CD4-positive, alpha-beta T cell (primary cell): Measurements from ENCODE around the gene MTHFD1L. TPM values are rescaled to one million over a fixed set of nuclear protein-coding genes. Genes with fewer than 3 reads are reported as not detected.

ENCODE experiments used
- ATAC-seq: fragments of 200-7000 bp; cut with Tn5 transposase; one replicate; pipeline ENCODE4 v1.10.0; 2022; ENCODE audit warnings: mild to moderate bottlenecking; ENCODE audit not compliant: poor library complexity
- CTCF ChIA-PET: fragments of 350-600 bp; sonication (Branson Sonifier 250); formaldehyde crosslinking; loops from one replicate; lab custom pipeline; 2021; ENCODE audit warnings: antibody characterized with exemption, inconsistent platforms; lab: Charles Lee
- POLR2A ChIA-PET: fragments of 350-600 bp; sonication (Branson Sonifier 250); formaldehyde crosslinking; loops from one replicate; lab custom pipeline; 2021; ENCODE audit warnings: antibody characterized with exemption, inconsistent platforms; lab: Charles Lee
- DNase-seq, 14 experiments: peaks; one replicate each; pipeline ENCODE4 v3.0.0-alpha.2; 2013 to 2020; ENCODE audit warnings: mixed read lengths in 2 of 14
- H3K27ac ChIP-seq, 2 donors: one replicate each; pipeline versions ENCODE4 v1.5.1 to v1.7.0; 2013; ENCODE audit warnings: low read length in 2 of 2, low read depth in 1 of 2, mild to moderate bottlenecking in 1 of 2
- H3K27me3 ChIP-seq, 2 experiments: 1 replicate in 1 of 2; 2 replicates in 1 of 2; pipeline versions ENCODE4 v1.6.1 to v1.7.0; 2013; ENCODE audit warnings: low read length in 2 of 2, control low read depth in 1 of 2, mild to moderate bottlenecking in 1 of 2, moderate library complexity in 1 of 2; ENCODE audit not compliant: insufficient read depth in 2 of 2, control insufficient read depth in 1 of 2
- H3K36me3 ChIP-seq: one replicate; pipeline ENCODE4 v1.6.1; 2013; ENCODE audit warnings: low read length, control low read depth; ENCODE audit not compliant: insufficient read depth
- H3K4me1 ChIP-seq: one replicate; pipeline ENCODE4 v1.6.1; 2013; ENCODE audit warnings: low read length, control low read depth; ENCODE audit not compliant: insufficient read depth
- H3K4me3 ChIP-seq: one replicate; pipeline ENCODE4 v1.5.1; 2013; ENCODE audit warnings: mild to moderate bottlenecking, low read length, moderate library complexity
- H3K9me3 ChIP-seq, 2 experiments: 1 replicate in 1 of 2; 2 replicates in 1 of 2; pipeline versions ENCODE4 v1.6.1 to v1.7.0; 2013; ENCODE audit warnings: low read length in 2 of 2, mild to moderate bottlenecking in 2 of 2, control low read depth in 1 of 2, moderate library complexity in 1 of 2; ENCODE audit not compliant: control insufficient read depth in 1 of 2, insufficient read depth in 1 of 2
- H3K27ac Mint-ChIP-seq: one replicate; pipeline ENCODE4 v1.8.0; 2020; ENCODE audit warnings: mixed read lengths
- H3K27me3 Mint-ChIP-seq: one replicate; pipeline ENCODE4 v1.8.0; 2021; ENCODE audit warnings: mixed read lengths
- H3K36me3 Mint-ChIP-seq: one replicate; pipeline ENCODE4 v1.8.0; 2021; ENCODE audit warnings: low read depth, mixed read lengths
- H3K4me1 Mint-ChIP-seq: one replicate; pipeline ENCODE4 v1.8.0; 2021; ENCODE audit warnings: low read depth, mixed read lengths
- H3K4me3 Mint-ChIP-seq: one replicate; pipeline ENCODE4 v1.8.0; 2020; ENCODE audit warnings: mild to moderate bottlenecking, mixed read lengths
- H3K9me3 Mint-ChIP-seq: one replicate; pipeline ENCODE4 v1.8.0; 2020; ENCODE audit warnings: mixed read lengths
- CTCF ChIP-seq: fragments of 200-600 bp; IDR thresholded peaks from one replicate; pipeline ENCODE4 v1.8.0; 2022; ENCODE audit warnings: antibody characterized with exemption, mild to moderate bottlenecking
- intact Hi-C, 2 experiments: fragments of 100-400 bp; cut with DNase I in 1 of 2; cut with micrococcal nuclease in 1 of 2; formaldehyde crosslinking; loops; one replicate each; pipeline versions ENCODE4 v1.15.1 to v1.9.0; 2023 to 2025; cut with DNase I, micrococcal nuclease
- total RNA-seq, 174 experiments: library from RNA in 2 of 174; stranded (reverse) in 2 of 174; gene quantifications; one replicate each; pipeline ENCODE4 v1.2.3 and lab custom pipeline; 2021 to 2026

The MTHFD1L gene
- total RNA-seq, 2 experiments from 2014 or later: 8.8 to 9.7 TPM

- H3K27me3 Mint-ChIP-seq: no peaks in the 10 kb centered on the region
- POLR2A ChIA-PET: no interaction called here
- Histone ChIP-seq H3K9me3 (no peaks in the 10 kb centered on the region), H3K27me3 (no peaks in the 10 kb centered on the region), H3K4me3 (no peak overlapping the region), H3K36me3 (peaks cover 2% of the 10 kb centered on the region), H3K27ac (no peak overlapping the region), H3K4me1 (no peaks in the 10 kb centered on the region)
- peaks cover 38% of the 10 kb centered on the region for H3K36me3 Mint-ChIP-seq
- ATAC-seq: no peak
- no peak overlapping the region for H3K4me3 Mint-ChIP-seq
- DNase-seq: no peak
- peaks cover 2% of the 10 kb centered on the region for H3K9me3 Mint-ChIP-seq
- TF ChIP-seq CTCF: no peak
- CTCF ChIA-PET: no interaction called here
- H3K4me1 Mint-ChIP-seq: no peaks in the 10 kb centered on the region
- intact Hi-C loops: no loop called here
- no peak overlapping the region for H3K27ac Mint-ChIP-seq
Observed at GRCh38 chr6:150915131-150915879, 49.8 kb downstream of the MTHFD1L start.

- Histone ChIP-seq H3K27me3 (no peaks in the 10 kb centered on the region), H3K27ac (no peak overlapping the region), H3K4me3 (no peak overlapping the region), H3K4me1 (no peaks in the 10 kb centered on the region), H3K36me3 (peaks cover 2% of the 10 kb centered on the region), H3K9me3 (no peaks in the 10 kb centered on the region)
- ChIA-PET POLR2A (no interaction called here), CTCF (no interaction called here)
- no peak overlapping the region for H3K27ac Mint-ChIP-seq
- TF ChIP-seq CTCF: no peak
- peaks cover 2% of the 10 kb centered on the region for H3K9me3 Mint-ChIP-seq
- no peak overlapping the region for H3K4me3 Mint-ChIP-seq
- DNase-seq (no peak), ATAC-seq (no peak)
- no peaks in the 10 kb centered on the region for H3K27me3 Mint-ChIP-seq
- no peaks in the 10 kb centered on the region for H3K4me1 Mint-ChIP-seq
- intact Hi-C loops: no loop called here
- H3K36me3 Mint-ChIP-seq: peaks cover 38% of the 10 kb centered on the region
Observed at GRCh38 chr6:150915880-150916265, 50.4 kb downstream of the MTHFD1L start.

- Mint-ChIP-seq H3K27ac (no peak overlapping the region), H3K4me1 (no peaks in the 10 kb centered on the region), H3K36me3 (peaks cover 32% of the 10 kb centered on the region), H3K9me3 (no peaks in the 10 kb centered on the region), H3K4me3 (no peak overlapping the region), H3K27me3 (no peaks in the 10 kb centered on the region)
- Histone ChIP-seq H3K4me1 (no peaks in the 10 kb centered on the region), H3K9me3 (no peaks in the 10 kb centered on the region), H3K27me3 (no peaks in the 10 kb centered on the region), H3K4me3 (no peak overlapping the region), H3K27ac (no peak overlapping the region), H3K36me3 (peaks cover 4% of the 10 kb centered on the region)
- ATAC-seq (no peak), DNase-seq (no peak)
- POLR2A ChIA-PET: no interaction called here
- intact Hi-C loops: no loop called here
- TF ChIP-seq CTCF: no peak
- CTCF ChIA-PET: no interaction called here
Observed at GRCh38 chr6:150919938-150920337, 54.4 kb downstream of the MTHFD1L start.
